Thyroid gland (tissue), 4 donors: Measurements from ENCODE around the gene SORL1.

Experiments
- CTCF ChIP-seq, 6 experiments: fragments of 200-600 bp in 3 of 6; fragments of 450-650 bp in 3 of 6; sonication (generic) in 3 of 6; IDR thresholded peaks; one replicate each; pipeline ENCODE4 v1.5.1; 2016 to 2019; ENCODE audit warnings: antibody characterized with exemption in 6 of 6, mild to moderate bottlenecking in 2 of 6, inconsistent platforms in 1 of 6, moderate library complexity in 1 of 6
- POLR2A ChIP-seq, 2 donors: fragments of 450-650 bp; IDR thresholded peaks; one replicate each; pipeline ENCODE4 v1.6.1; 2017; ENCODE audit warnings: antibody characterized with exemption in 2 of 2, mild to moderate bottlenecking in 2 of 2, moderate library complexity in 1 of 2

GRCh38 chr11:121540627-121541026, 88.5 kb downstream of the SORL1 start:
- TF ChIP-seq CTCF (IDR thresholded peaks at IDR 0.05) = no peak
- TF ChIP-seq POLR2A (IDR thresholded peaks at IDR 0.05) = no peak
